CD8-positive, alpha-beta memory T cell (primary cell): ENCODE results near the gene OLFML3. TPM values are rescaled to one million over a fixed set of nuclear protein-coding genes. Genes with fewer than 3 reads are reported as not detected.

Experiments
- polyA plus RNA-seq: library from polyadenylated mRNA; unstranded; fragments of 300-500 nt; fragmentation: Illumina TruSeq; gene quantifications from one replicate; pipeline ENCODE4 v1.2.3, GENCODE V29; 2021
- total RNA-seq, 2 experiments: library from RNA; stranded (reverse); gene quantifications; one replicate each; pipeline ENCODE4 v1.2.3, GENCODE V29; 2021

The OLFML3 gene
- total and polyA plus RNA-seq, 3 experiments from 2014 or later, result 0.18 to 0.24 TPM; not detected in 1

Other genes starting within 250 kb of the OLFML3 start
- gene PHTF1, start 220.0 kb upstream of the OLFML3 start, total RNA-seq, result 10 to 100 TPM; 17.5 to 17.8 TPM
- 14.5 TPM for gene PHTF1, start 220.0 kb upstream of the OLFML3 start, polyA plus RNA-seq
- 10 to 100 TPM; 18.5 to 19.2 TPM for gene RSBN1, start 167.0 kb upstream of the OLFML3 start, total RNA-seq
- gene RSBN1, start 167.0 kb upstream of the OLFML3 start, polyA plus RNA-seq, result 44.5 TPM
- 10 to 100 TPM; 57.7 to 66.5 TPM for gene PTPN22, start 107.8 kb upstream of the OLFML3 start, total RNA-seq
- 83.2 TPM for gene PTPN22, start 107.8 kb upstream of the OLFML3 start, polyA plus RNA-seq
- gene BCL2L15, start 91.9 kb upstream of the OLFML3 start, total RNA-seq, result 1 to 10 TPM; 1.2 to 1.9 TPM
- not detected for gene BCL2L15, start 91.9 kb upstream of the OLFML3 start, polyA plus RNA-seq
- 10 to 100 TPM; 33.7 to 36.2 TPM for gene AP4B1, start 74.7 kb upstream of the OLFML3 start, total RNA-seq
- gene AP4B1, start 74.7 kb upstream of the OLFML3 start, polyA plus RNA-seq, result 12.1 TPM
- gene DCLRE1B, start 74.1 kb upstream of the OLFML3 start, total RNA-seq, result 10 to 100 TPM; 31.2 to 32.1 TPM
- gene DCLRE1B, start 74.1 kb upstream of the OLFML3 start, polyA plus RNA-seq, result 5.1 TPM
- 10 to 100 TPM; 80.9 to 81.2 TPM for gene HIPK1, start 50.1 kb upstream of the OLFML3 start, total RNA-seq
- gene HIPK1, start 50.1 kb upstream of the OLFML3 start, polyA plus RNA-seq, result 19.4 TPM
- gene SYT6, start 174.4 kb downstream of the OLFML3 start, total RNA-seq, result not detected
- gene SYT6, start 174.4 kb downstream of the OLFML3 start, polyA plus RNA-seq, result not detected